Measurements from ENCODE around the gene RNF213.

The RNF213 gene

DNA sequence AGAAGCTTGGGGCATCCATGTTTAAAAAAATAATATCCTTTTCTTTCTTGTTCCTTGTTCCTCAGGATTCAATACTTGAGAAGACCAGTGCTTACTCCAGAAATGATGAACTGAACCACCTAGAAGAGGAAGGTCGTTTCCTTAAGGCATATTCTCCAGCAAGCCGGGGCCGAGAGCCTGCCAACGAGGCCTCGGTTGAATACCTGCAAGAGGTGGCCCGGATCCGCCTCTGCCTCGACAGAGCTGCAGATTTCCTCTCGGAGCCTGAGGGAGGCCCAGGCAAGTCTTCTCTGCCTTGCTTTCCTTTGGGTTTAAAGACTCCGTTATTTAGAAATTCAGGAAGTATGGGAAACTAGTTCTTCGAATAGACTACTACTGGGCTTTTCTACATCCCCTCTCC is 111.8 kb downstream of the RNF213 start:
- DNase-seq: no peak
- intact Hi-C loops (cut with DNase I): no loop called here

DNA sequence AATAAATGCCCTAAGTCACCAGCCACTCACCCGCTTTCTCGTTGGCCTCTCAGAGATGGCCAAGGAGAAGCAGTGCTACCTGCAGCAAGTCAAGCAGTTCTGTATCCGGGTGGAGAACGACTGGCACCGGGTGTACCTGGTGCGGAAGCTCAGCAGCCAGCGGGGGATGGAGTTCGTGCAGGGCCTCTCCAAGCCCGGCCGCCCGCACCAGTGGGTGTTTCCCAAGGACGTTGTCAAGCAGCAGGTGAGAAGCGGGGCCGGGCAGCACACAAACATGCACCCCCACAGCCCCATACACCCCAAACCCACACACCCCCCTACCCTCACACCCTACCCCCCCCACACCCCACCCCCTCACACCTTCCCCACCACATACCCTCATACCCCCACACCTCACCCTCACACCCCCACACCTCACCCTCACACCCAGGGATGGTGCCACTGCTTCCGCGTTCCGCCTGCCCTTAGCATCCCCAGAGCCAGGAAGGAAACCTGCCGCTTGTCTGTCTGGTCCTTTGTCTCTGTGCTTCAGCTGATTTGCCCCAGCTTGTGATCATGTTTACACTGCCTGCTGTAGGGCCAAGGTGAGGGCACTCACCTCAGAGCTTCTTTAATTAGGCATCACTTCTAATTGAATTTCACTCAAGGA is 112.4 kb downstream of the RNF213 start:
- no peak for DNase-seq
- intact Hi-C loops (cut with DNase I): no loop called here

DNA sequence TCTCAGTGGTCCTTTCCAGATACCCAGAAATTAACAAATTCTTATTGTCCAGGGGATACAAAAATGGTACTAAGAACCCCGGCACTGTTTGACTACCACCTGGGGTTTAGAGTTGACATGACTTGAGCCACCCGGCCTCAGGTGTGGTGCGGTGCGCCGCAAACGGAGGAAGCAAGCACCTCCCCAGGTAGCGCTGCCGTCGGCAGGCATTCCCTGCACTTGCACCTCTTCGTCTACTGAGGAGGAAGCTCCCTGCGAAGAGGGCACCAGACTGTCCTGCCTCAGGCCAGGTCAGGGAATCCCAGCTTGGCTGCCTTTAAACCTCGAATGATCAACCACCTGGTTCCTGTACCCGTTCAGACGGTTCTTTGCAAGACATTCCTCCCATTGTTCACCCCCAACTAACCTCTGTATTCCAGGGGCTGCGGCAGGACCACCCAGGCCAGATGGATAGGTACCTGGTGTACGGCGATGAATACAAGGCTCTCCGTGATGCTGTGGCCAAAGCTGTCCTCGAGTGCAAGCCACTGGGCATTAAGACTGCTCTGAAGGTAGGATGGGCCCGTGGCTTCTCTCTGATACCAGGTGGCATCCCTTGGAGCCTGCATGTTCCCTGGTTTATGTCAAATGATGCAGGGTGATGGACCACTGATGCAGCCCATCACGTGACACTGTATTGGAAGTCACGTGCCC is 113.5 kb downstream of the RNF213 start:
- intact Hi-C loops (cut with DNase I): no loop called here
- DNase-seq: peak in 1 of 42 donors; percentile 2

DNA sequence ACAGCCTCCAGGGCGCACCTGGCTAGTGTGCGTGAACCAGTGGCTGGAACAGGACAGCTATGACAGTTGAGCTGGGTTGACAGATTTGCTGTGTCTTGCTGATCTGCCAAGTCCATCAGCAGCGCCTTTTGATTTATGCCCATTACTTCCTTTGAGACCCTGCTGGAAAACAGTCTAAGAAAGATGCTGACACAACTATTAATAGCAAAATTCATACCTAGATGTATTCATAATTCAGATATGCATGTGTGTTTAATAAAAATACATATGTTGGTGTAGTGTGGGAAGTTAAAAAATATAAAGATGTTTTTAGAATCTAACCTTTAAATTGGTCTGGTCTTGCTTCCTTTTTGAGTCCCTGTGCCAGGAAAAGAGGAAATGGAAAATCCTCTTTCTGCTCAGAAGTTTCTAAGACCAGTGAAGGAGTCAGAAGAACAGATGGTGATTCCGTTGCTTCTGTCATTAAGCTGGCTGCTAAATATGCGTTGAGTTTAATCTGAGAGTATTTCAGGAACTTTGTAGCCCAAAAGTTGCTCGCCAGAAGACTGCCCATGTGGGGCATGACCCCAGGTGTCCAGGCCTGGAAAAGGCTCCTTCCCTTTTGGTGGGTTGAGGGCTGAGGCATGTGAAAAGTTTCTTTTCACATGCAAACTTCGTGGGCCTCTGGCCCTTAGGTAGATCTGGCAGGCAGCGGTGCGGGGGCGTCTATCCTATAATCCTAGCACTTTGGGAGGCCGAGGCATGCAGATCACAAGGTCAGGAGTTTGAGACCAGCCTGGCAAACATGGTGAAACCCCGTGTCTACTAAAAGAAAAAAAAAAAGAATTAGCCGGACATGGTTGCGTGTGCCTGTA is 114.3 kb downstream of the RNF213 start:
- peak in 2 of 42 donors; percentile 7 to 18 for DNase-seq
- intact Hi-C loops (cut with DNase I): no loop called here

GRCh38 chr17:80376531-80376930 is 115.9 kb downstream of the RNF213 start:
- intact Hi-C loops (cut with DNase I): no loop called here
- peak in 1 of 42 donors; percentile 2 for DNase-seq

DNA sequence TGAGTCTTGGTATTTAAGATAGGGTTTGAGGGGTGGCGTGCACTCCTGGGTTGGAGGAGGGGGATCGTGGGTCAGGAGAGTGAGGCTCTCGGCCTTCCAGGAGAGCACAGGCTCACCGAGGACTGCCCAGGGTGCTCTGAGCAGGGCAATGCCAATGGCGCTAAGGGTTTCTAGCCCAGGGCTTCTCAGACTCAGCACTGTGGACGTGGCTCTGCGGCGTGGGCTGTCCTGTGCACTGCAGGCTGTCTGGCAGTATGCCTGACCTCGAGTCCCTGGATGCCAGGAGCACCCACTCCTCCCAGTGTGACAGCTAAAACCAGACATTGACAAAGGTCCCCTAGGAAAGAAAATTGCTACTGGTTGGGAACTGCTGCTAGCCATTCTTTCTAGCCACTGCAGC is 117.1 kb downstream of the RNF213 start:
- intact Hi-C loops (cut with DNase I): no loop called here
- DNase-seq: peak in 1 of 42 donors; percentile 12

DNA sequence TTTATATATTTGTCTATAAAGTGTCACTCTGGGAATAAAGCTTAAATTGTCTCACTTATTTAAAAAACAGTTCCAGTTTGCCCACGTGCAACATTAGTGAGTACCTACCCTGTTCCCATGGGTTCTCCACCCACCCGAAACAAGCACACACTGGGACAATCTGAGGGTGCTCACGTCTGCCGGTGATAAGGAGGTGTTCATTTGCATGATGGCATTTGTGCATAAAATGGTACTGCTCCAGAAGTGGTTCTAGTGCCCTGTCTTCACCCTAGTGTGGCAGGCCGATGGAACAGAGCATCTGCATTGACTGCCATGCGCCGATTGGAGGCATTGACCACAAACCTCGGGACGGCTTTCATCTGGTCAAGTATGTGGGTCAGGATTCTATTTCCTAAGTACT is 118.7 kb downstream of the RNF213 start:
- intact Hi-C loops (cut with DNase I): no loop called here
- DNase-seq: peak in 35 of 42 donors; percentile 16 to 83 (median 49)

GRCh38 chr17:80380068-80380467 is 119.4 kb downstream of the RNF213 start:
- intact Hi-C loops (cut with DNase I): no loop called here
- peak in 32 of 42 donors; percentile 13 to 88 (median 58) for DNase-seq

DNA sequence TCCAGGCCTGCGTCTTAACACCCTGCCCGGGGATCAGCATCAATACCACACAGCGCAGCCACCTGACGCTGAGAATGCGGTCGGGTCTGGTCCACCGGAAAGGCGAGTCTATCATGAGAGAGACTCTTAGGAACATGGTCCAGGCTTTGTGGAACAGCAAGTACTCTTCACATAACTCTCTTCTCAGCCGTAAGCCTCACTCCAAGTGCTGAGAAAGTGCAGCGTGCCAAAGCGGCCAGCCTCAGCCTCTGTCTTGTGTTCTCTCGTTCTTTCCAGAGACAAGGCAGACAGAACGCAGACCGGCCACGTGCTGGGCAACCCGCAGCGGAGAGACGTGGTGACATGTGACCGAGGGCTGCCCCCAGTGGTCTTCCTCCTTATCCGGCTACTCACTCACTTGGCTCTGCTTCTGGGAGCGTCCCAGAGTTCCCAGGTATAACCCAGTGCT is 119.9 kb downstream of the RNF213 start:
- DNase-seq: no peak
- intact Hi-C loops (cut with DNase I): no loop called here

DNA sequence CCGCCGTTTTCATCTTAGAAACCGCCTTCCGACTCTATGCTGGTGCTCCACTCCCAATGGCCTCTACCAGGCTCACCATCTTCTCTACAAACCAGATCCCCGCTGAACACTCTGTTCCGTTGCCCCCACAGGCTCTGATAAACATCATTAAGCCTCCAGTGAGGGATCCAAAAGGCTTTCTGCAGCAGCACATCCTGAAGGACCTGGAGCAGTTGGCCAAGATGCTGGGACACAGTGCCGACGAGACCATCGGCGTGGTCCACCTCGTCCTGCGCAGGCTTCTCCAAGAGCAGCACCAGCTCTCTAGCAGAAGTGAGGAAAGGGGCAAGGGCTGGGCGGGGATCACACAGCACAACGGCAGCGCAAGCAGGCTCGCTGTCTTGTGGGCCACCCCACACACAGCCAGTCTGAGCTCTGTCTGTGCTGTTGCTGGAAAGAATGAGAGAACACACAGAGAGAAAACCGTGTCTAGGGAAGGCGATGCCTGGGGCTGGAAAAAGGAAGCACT is 120.8 kb downstream of the RNF213 start:
- intact Hi-C loops (cut with DNase I): no loop called here
- DNase-seq: no peak

DNA sequence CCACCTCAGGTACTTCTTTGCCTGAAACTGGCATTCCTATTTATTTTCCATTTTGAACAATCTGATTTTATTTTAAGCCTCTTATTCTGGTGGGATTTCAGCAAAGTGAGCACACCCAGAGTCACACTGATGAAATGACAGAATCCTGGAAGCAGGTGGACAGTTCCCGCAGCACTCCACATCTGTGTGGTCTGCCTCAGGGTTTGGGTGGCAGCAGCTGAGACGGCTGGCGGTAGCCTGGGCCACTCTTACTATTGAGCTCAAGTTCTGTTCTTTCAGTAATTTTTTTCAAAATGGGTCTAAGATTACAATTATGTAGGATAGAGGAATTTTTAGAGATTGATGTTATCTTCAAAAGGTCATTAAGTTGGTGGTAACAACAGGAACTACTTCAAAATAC is 121.8 kb downstream of the RNF213 start:
- DNase-seq: no peak
- intact Hi-C loops (cut with DNase I): no loop called here

DNA sequence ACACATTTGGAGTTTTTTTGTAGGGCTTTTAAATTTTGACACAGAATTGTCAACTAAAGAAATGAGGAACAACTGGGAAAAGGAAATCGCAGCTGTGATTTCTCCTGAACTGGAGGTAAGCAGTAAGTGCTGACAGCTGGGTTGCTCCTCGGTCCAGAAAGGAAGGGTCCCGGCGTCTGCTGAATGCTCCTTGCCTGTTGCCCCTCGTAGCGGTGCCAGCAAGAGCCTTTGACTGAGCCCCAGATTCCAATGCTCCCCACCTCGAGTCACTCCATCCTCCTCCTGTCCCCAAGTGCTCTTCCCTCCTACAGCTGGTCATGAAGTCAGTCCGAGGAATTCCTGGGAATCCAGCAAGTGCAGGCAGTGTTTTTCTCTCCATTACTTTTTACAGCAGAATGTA is 122.3 kb downstream of the RNF213 start:
- no peak for DNase-seq
- intact Hi-C loops (cut with DNase I): no loop called here

DNA sequence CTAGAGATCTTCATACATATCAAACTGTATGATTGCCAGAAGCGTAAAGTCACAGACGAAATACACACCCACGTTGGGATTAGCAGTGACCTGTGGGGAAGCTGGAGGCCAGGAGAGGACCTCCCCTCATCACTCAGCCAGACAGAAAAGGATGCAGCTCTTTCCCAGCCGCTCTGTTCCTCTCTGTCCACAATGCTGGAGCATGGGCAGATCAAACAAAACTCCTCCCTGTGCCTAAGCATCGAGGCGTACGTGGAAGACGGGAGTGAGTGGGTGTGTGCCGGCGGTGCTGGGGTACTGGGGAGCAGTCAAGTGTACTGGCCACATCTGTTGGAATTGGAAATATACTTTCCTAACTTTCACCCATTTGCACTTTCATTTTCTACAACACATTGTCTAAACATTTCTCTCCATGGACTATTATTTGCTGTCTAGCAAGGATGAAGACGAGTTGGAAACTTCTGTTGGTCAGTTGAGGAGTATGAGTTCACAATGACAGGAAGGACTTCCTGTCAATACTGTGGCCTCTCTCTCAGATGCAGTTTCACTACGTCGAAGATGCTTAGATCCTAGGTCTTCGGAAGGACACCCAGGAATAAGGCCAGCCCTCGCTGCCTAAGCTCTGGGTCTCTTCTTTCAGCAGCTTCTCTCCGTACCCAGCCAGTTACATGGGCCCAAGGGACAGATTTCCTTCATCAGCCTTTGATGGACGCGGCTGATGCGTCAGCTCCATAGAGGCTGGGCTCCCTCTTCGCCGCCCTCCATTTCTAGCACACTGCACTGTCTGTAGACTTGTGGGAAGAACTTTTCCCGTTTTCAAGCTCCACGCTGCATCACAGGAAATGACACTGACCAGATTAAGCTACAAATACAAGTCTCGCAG is 123.7 kb downstream of the RNF213 start:
- DNase-seq: peak in 1 of 42 donors; percentile 18
- intact Hi-C loops (cut with DNase I): no loop called here

DNA sequence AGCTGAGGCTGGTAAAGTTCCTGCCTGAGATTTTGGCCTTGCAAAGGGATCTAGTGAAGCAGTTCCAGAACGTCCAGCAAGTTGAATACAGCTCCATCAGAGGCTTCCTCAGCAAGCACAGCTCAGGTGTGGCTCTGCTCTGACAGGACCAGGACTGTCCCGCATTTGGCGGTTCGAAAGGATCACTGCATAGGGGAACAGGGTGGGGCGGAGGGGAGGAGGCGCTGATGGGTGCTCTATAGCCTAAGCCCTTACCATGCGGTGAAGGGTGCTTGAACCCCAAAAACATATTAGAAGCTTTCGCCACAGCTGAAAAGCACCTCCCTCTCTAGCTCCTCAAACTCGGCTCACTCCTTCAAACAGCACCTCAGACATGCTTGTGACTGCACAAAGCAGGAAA is 124.4 kb downstream of the RNF213 start:
- peak in 1 of 42 donors; percentile 23 for DNase-seq
- intact Hi-C loops (cut with DNase I): no loop called here

DNA sequence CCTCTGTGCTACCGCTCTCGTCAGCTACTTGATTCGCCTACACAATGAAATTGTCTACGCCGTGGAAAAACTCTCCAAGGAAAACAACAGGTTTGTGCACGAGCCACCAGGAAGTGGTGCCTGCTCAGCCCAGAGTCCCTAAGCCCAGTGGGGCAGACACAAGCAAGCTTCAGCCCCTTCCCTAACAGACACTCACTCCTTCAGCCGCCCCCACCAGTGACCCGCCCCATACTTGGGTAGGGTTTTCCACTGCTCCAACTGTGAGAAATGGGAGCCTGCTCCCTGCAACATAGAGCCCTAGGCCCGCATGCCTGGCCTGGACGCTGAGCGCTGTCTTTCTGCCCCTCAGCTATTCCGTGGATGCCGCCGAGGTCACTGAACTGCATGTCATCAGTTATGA is 125.7 kb downstream of the RNF213 start:
- intact Hi-C loops (cut with DNase I): no loop called here
- DNase-seq: peak in 1 of 42 donors; percentile 33

DNA sequence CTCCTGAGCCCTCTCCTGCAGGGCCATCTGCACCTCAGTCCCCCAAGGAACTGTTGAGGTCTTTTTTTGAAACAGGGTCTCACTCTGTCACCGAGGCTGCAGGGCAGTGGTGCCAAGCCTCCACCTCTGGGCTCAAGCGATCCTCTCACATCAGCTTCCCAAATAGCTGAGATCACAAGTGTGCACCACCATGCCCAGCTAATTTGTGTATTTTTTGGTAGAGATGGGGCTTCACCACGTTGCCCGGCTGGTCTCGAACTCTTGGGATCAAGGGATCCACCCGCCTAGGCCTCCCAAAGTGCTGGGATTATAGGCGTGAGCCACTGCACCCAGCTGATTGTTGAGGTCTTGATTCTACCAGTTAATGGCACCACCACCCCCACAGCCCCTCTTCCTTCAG is 126.4 kb downstream of the RNF213 start:
- DNase-seq: peak in 1 of 42 donors; percentile 16
- intact Hi-C loops (cut with DNase I): no loop called here

DNA sequence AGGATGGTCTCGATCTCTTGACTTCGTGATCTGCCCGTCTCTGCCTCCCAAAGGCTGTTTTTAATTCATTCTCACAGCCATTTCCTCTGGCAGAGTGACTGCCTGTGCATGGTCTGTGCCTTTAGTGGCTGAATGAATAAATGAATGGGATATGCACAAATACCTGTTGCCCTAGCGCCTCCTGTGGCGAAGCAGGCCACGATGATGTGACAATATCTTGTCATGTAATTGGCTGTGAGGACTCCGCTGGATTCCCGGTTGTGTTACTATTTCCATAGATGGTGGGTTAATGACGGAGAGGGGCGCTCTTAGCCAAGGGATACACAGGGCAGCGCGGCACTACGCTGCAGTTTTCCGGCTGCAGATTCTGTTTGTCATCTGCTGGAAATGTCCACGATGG is 127.5 kb downstream of the RNF213 start:
- no peak for DNase-seq
- intact Hi-C loops (cut with DNase I): no loop called here

DNA sequence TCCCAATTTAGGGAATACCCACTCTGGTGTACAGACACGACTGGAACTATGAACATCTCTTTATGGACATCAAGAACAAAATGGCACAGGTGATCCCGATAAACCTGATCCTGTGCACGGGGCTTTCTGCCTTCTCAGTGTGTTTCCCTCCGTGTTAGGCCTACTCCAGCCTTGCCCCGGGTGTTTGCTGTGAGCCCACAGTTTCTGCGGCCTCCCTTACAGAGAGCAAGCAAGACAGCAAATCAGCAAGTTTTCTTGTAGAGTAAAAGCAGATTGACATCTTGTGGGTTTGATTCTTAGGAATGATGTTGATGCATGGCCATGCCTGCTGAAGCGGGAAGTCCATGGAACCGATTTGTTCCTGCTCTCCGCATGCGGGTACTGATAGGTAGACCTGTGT is 127.9 kb downstream of the RNF213 start:
- intact Hi-C loops (cut with DNase I): no loop called here
- no peak for DNase-seq

Data from head of caudate nucleus (tissue), 42 donors.